ENCODE results near the gene ERC1. TPM values are rescaled to one million over a fixed set of nuclear protein-coding genes. Genes with fewer than 3 reads are reported as not detected.

The ERC1 gene
- total RNA-seq, 1 experiment from 2014 or later = 39.4 TPM

GRCh38 chr12:953776-954175, 37.2 kb upstream of the ERC1 start:
- no peak for TF ChIP-seq CTCF (IDR thresholded peaks at IDR 0.05; ENCODE audit: unreplicated experiment)
- intact Hi-C loops (cut with micrococcal nuclease; ENCODE audit: unreplicated experiment) = loop anchor here (5.0 kb wide), 1 partner anchor 139 kb away; no protein-coding TSS in a partner anchor
- DNase-seq = no peak
- H3K27me3 Mint-ChIP-seq (ENCODE audit: unreplicated experiment) = no peaks in the 10 kb centered on the region
- peaks cover 19% of the 10 kb centered on the region for H3K4me1 Mint-ChIP-seq (ENCODE audit: low read depth, unreplicated experiment)
- CTCF ChIA-PET = no interaction called here
- peaks cover 27% of the 10 kb centered on the region for H3K36me3 Mint-ChIP-seq (ENCODE audit: insufficient read depth, unreplicated experiment)
- no TSS peak for BruUV-seq (replicated peaks)
- H3K4me3 Mint-ChIP-seq (ENCODE audit: low read depth, unreplicated experiment) = no peak overlapping the region
- H3K9me3 Mint-ChIP-seq (ENCODE audit: low read depth, unreplicated experiment) = no peaks in the 10 kb centered on the region
- no peak overlapping the region for H3K27ac Mint-ChIP-seq (ENCODE audit: unreplicated experiment)

DNA sequence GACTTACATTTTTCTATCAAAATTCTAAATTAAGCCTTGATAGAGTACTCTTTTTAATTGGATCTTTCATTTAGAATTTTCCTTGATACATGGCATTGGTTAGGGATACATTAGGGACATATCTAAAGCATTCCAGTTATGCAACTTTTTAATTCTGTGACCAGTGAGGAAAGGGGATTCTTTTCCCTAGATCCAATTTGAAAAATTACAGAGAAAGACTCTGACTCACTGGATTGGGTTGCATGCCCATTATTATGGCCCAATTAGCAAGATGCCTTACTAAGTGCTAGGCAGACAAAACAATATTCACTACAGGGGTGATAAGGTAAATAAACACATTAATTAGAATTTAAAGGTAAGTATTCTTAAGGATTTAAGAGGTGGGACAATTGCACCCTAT, 36.3 kb upstream of the ERC1 start:
- Mint-ChIP-seq H3K36me3 (ENCODE audit: insufficient read depth, unreplicated experiment) (peaks cover 17% of the 10 kb centered on the region), H3K27me3 (ENCODE audit: unreplicated experiment) (peaks cover 6% of the 10 kb centered on the region), H3K9me3 (ENCODE audit: low read depth, unreplicated experiment) (no peaks in the 10 kb centered on the region), H3K4me3 (ENCODE audit: low read depth, unreplicated experiment) (no peak overlapping the region), H3K4me1 (ENCODE audit: low read depth, unreplicated experiment) (peaks cover 19% of the 10 kb centered on the region), H3K27ac (ENCODE audit: unreplicated experiment) (no peak overlapping the region)
- intact Hi-C loops (cut with micrococcal nuclease; ENCODE audit: unreplicated experiment) = loop anchor here (5.0 kb wide), 1 partner anchor 138 kb away; no protein-coding TSS in a partner anchor
- no TSS peak for BruUV-seq (replicated peaks)
- TF ChIP-seq CTCF (IDR thresholded peaks at IDR 0.05; ENCODE audit: unreplicated experiment) = no peak
- DNase-seq = no peak
- CTCF ChIA-PET = no interaction called here

DNA sequence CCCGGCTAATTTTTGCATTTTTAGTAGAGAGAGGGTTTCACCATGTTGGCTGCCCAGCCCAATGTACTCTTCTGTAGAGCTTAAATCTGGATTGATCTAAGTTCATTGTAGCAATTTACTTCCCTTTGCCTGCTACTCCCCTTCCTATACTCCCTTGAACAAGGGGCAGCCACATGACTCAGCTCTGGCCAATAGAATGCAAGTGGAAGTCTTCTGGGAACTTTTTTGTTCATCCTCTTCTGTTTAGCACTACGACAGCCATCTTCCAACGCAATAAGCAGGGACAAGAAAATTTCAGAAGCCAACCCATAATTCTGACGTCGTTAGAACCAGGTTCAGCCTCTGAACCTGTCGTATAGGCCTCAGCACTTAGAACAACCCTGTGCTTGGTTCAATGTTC, 35.1 kb upstream of the ERC1 start:
- CTCF ChIA-PET = interaction anchor here (0.6 kb wide), 1 partner anchor 1763 kb away, joined by 3 read pairs; no protein-coding TSS in a partner anchor
- Mint-ChIP-seq H3K4me3 (ENCODE audit: low read depth, unreplicated experiment) (no peak overlapping the region), H3K27me3 (ENCODE audit: unreplicated experiment) (peaks cover 13% of the 10 kb centered on the region), H3K36me3 (ENCODE audit: insufficient read depth, unreplicated experiment) (peaks cover 9% of the 10 kb centered on the region), H3K9me3 (ENCODE audit: low read depth, unreplicated experiment) (no peaks in the 10 kb centered on the region), H3K27ac (ENCODE audit: unreplicated experiment) (no peak overlapping the region), H3K4me1 (ENCODE audit: low read depth, unreplicated experiment) (peaks cover 16% of the 10 kb centered on the region)
- intact Hi-C loops (cut with micrococcal nuclease; ENCODE audit: unreplicated experiment) = no loop called here
- no TSS peak for BruUV-seq (replicated peaks)
- TF ChIP-seq CTCF (IDR thresholded peaks at IDR 0.05; ENCODE audit: unreplicated experiment) = no peak
- no peak for DNase-seq

DNA sequence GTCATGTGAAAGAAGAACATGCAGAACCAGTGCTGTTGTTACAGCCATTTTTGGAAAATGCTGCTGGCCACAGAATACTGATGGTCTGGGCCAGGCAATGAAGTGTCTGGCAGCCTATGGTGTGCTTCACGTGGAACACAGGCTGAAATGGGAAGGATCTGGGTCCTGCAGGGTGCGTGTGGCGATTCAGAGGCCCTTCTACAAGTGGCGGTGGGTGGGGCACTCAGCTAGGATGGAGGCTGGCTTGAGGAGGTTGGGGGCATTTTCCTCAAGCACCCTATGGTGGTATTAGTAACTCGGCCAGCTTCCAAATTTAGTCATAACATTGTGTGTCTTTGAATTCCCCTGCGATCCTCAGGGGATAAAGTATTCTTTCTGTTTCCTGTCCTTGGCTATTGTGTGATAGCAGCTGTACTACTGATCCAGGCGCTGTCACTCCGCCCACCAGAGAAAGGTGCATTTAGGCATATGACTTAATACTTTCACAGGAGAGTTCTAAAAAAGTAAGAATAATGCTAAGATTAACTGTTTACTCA, 32.4 kb upstream of the ERC1 start:
- Mint-ChIP-seq H3K9me3 (ENCODE audit: low read depth, unreplicated experiment) (no peaks in the 10 kb centered on the region), H3K4me1 (ENCODE audit: low read depth, unreplicated experiment) (peaks cover 4% of the 10 kb centered on the region), H3K4me3 (ENCODE audit: low read depth, unreplicated experiment) (no peak overlapping the region), H3K36me3 (ENCODE audit: insufficient read depth, unreplicated experiment) (no peaks in the 10 kb centered on the region), H3K27me3 (ENCODE audit: unreplicated experiment) (peaks cover 13% of the 10 kb centered on the region), H3K27ac (ENCODE audit: unreplicated experiment) (no peak overlapping the region)
- CTCF ChIA-PET = no interaction called here
- no peak for DNase-seq
- intact Hi-C loops (cut with micrococcal nuclease; ENCODE audit: unreplicated experiment) = no loop called here
- TF ChIP-seq CTCF (IDR thresholded peaks at IDR 0.05; ENCODE audit: unreplicated experiment) = no peak
- BruUV-seq (replicated peaks) = no TSS peak
